Thoracic aorta (tissue), 2 donors: ENCODE measurements around the gene TIGIT. TPM values are rescaled to one million over a fixed set of nuclear protein-coding genes. Genes with fewer than 3 reads are reported as not detected.

Experiments
- ATAC-seq: fragments of 150-250 bp; one replicate; pipeline ENCODE4 v1.8.0; 2017; ENCODE audit warnings: low read depth; ENCODE audit not compliant: insufficient number of reproducible peaks, low FRiP score
- DNase-seq: peaks from one replicate; pipeline ENCODE4 v3.0.0-alpha.2; 2020; ENCODE audit warnings: low spot score
- H3K27ac ChIP-seq, 2 donors: fragments of 200-600 bp; sonication (generic); 1 replicate in 1 of 2; 2 replicates in 1 of 2; pipeline ENCODE4 v1.5.1; 2016; ENCODE audit warnings: mild to moderate bottlenecking in 2 of 2, moderate library complexity in 2 of 2
- H3K27me3 ChIP-seq: fragments of 200-600 bp; sonication (generic); replicated peaks from 2 replicates; pipeline ENCODE4 v1.6.0; 2016; ENCODE audit warnings: mild to moderate bottlenecking; ENCODE audit not compliant: insufficient read depth
- H3K36me3 ChIP-seq: fragments of 200-600 bp; sonication (generic); one replicate; pipeline ENCODE4 v1.5.1; 2016
- H3K4me1 ChIP-seq, 2 donors: fragments of 200-600 bp; sonication (generic); 1 replicate in 1 of 2; 2 replicates in 1 of 2; pipeline versions ENCODE4 v1.5.1 to v1.6.0; 2016; ENCODE audit warnings: low read depth in 2 of 2, mild to moderate bottlenecking in 1 of 2; ENCODE audit not compliant: control insufficient read depth in 1 of 2
- H3K4me3 ChIP-seq: fragments of 200-600 bp; sonication (generic); 2 replicates; pipeline ENCODE4 v1.5.1; 2016; ENCODE audit warnings: mild to moderate bottlenecking
- H3K9me3 ChIP-seq: fragments of 200-600 bp; sonication (generic); 2 replicates; pipeline ENCODE4 v1.5.1; 2016
- total RNA-seq, 2 donors: library from RNA; depleted of rRNA; stranded (reverse); fragments of >200 nt; gene quantifications; one replicate each; pipeline versions ENCODE4 v1.1.0 to v1.2.3, GENCODE V29; 2016
- TF ChIP-seq, protein P1 (sequence below): fragments of 200-600 bp; sonication (generic); IDR thresholded peaks from one replicate; pipeline ENCODE4 v1.5.1; 2019; ENCODE audit warnings: antibody characterized with exemption

The TIGIT gene
- total RNA-seq, 2 donors from 2014 or later = 0.14 to 0.21 TPM

DNA sequence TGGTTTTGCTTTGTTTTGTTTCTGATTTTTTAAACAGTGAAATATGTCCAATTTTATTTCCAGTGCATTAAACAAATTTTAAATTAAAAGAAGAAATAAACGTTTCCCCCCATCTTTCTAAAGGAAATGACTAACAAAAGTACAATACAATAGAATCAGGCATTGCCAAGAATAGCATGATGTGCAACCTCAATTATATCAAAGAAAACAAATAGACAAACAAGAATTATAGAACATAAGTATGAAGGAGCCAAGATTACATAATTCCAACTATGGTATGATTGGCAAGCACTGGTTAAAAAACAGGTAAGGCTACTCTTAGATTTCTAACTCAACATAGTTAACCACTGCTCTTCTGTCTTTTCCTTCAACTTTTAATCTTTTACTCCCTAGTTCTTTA, 26.4 kb downstream of the TIGIT start:
- Histone ChIP-seq H3K4me3 (no peak overlapping the region), H3K27me3 (no peaks in the 10 kb centered on the region), H3K9me3 (no peaks in the 10 kb centered on the region), H3K27ac (no peak overlapping the region), H3K4me1 (no peaks in the 10 kb centered on the region), H3K36me3 (no peaks in the 10 kb centered on the region)
- TF ChIP-seq, protein P1, sequence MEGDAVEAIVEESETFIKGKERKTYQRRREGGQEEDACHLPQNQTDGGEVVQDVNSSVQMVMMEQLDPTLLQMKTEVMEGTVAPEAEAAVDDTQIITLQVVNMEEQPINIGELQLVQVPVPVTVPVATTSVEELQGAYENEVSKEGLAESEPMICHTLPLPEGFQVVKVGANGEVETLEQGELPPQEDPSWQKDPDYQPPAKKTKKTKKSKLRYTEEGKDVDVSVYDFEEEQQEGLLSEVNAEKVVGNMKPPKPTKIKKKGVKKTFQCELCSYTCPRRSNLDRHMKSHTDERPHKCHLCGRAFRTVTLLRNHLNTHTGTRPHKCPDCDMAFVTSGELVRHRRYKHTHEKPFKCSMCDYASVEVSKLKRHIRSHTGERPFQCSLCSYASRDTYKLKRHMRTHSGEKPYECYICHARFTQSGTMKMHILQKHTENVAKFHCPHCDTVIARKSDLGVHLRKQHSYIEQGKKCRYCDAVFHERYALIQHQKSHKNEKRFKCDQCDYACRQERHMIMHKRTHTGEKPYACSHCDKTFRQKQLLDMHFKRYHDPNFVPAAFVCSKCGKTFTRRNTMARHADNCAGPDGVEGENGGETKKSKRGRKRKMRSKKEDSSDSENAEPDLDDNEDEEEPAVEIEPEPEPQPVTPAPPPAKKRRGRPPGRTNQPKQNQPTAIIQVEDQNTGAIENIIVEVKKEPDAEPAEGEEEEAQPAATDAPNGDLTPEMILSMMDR = no peak
- DNase-seq (no peak), ATAC-seq (no peak)

DNA sequence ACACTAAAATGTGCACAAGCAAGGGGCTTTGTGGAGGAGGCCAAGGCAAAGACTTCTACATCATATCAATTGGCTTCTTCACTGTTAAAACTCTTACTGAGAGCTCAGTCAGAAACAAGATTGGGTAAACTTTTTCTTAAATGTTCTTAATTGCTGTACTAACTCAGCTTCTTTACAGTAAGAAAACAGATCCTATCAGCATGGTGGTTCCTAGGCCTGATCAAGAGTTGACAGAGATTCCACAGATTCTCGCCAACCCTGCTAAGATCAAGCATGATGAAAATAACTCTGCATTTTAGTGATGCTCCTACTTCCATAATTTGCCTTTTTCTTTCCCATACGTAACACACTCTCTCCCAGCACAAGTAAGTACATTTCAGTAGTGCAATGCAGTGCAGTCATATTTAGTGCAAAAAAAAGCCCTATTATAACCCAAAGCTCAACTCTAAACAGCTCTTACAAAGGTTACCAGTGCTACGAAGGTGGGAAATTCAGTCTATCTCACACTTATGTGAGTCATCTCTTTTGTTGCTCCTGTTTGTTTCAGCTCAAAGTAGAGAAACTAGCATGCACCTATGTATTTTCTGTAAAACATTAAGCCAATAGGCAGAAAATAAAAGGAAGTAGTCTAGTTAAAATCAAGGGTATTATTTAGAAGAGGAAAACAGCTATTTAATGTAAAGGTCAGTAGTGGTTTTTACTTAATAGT, 29.9 kb downstream of the TIGIT start:
- TF ChIP-seq, protein P1 = no peak
- Histone ChIP-seq H3K4me3 (no peak overlapping the region), H3K27ac (no peak overlapping the region), H3K9me3 (no peaks in the 10 kb centered on the region), H3K36me3 (no peaks in the 10 kb centered on the region), H3K4me1 (no peaks in the 10 kb centered on the region), H3K27me3 (no peaks in the 10 kb centered on the region)
- ATAC-seq = no peak
- DNase-seq = no peak

DNA sequence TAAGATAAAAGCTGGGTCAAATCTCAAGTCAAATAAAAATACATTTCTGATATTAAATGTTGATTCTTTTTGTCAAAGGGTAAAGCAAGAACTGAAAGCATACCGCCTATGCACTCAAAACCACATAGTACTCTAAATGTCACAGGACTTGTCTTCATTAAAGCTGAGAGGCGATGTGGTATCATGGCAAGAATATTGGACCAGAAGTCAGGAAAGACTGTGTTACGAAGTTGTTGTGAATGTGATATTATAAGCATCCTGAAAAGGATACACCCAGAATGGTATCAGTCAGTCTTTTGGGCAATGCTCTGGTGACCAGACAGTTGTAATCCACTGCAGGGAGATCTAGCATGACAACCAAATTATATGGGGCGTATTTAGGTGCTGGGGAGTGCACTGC, 33.8 kb downstream of the TIGIT start:
- H3K36me3 ChIP-seq = no peaks in the 10 kb centered on the region
- no peak for DNase-seq
- H3K27me3 ChIP-seq = no peaks in the 10 kb centered on the region
- no peaks in the 10 kb centered on the region for H3K9me3 ChIP-seq
- no peaks in the 10 kb centered on the region for H3K4me1 ChIP-seq
- no peak overlapping the region for H3K27ac ChIP-seq
- ATAC-seq = no peak
- H3K4me3 ChIP-seq = no peak overlapping the region
- TF ChIP-seq, protein P1 = no peak

DNA sequence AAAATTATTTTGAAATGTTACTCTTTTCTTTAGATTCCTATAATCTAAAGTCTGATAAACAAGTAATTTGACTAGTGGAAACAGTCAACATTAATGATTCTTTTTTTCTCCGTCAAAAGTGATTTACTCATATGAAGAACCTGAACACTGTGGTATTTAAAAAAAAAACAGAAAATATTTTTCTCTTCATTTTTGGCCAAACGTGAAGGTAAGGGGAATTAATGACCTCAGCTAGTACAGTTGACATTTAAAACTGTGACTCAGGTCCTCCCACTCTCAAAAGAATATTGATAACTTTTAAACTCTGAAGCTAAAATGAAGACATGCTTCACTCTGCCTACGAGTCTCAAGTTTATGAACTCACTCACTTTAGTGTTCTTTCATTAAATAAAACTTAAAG, 34.5 kb downstream of the TIGIT start:
- Histone ChIP-seq H3K4me1 (peaks cover 0 to 5% of the 10 kb centered on the region in 2 donors), H3K27ac (no peak overlapping the region), H3K36me3 (no peaks in the 10 kb centered on the region), H3K9me3 (no peaks in the 10 kb centered on the region), H3K27me3 (no peaks in the 10 kb centered on the region), H3K4me3 (no peak overlapping the region)
- TF ChIP-seq, protein P1 = no peak
- DNase-seq (no peak), ATAC-seq (no peak)

DNA sequence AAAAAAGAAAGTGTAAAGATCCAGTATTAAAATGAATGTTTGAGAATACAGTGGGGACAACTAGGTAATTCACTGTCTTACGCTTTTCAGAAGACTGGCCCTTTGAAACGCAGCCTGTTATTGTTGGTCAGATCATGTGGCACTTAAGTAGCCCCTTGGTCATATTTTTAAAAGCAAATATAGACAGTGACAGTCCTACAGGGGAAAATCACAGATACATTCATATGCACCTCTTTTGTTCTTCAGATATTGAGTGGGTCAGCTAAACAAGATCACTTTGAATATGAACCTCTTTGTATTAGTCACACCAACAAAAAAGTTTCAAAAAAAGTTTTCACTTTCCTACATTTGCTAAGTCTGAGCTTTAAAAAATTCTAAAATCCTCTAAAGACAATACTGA, 36.0 kb downstream of the TIGIT start:
- TF ChIP-seq, protein P1 = no peak

More for the DNA sequence above, 36.0 kb downstream of the TIGIT start:
- no peak overlapping the region for H3K27ac ChIP-seq
- ATAC-seq (no peak), DNase-seq (no peak)
- H3K36me3 ChIP-seq = no peaks in the 10 kb centered on the region
- no peaks in the 10 kb centered on the region for H3K9me3 ChIP-seq
- no peak overlapping the region for H3K4me3 ChIP-seq
- no peaks in the 10 kb centered on the region for H3K27me3 ChIP-seq
- H3K4me1 ChIP-seq = peaks cover 0 to 5% of the 10 kb centered on the region in 2 donors
